HepG2 (cell line): ENCODE measurements around the gene LIN28A. TPM values are rescaled to one million over a fixed set of nuclear protein-coding genes. Genes with fewer than 3 reads are reported as not detected.

Experiments
- ATAC-seq: fragments of 200-7000 bp; cut with Tn5 transposase; 3 replicates; pipeline ENCODE4 v1.9.1; 2020; ENCODE audit warnings: mild to moderate bottlenecking, moderate library complexity
- BruUV-seq: library from RNA; stranded (reverse); fragments of 400-500 nt; replicated peaks from 2 replicates; lab custom pipeline; 2021; lab: Mats Ljungman, UMichigan
- CTCF ChIA-PET: fragments of 300-600 bp; formaldehyde crosslinking; extraction: SDS; loops from one replicate; lab custom pipeline; 2021; ENCODE audit warnings: low total read pairs, inconsistent platforms, low intra/inter-chr PET ratio; lab: Yijun Ruan, JAX
- POLR2A ChIA-PET: fragments of 350-600 bp; sonication (Branson Sonifier 250); formaldehyde crosslinking; loops from one replicate; lab custom pipeline; 2020; ENCODE audit warnings: antibody characterized with exemption, inconsistent platforms; lab: Yijun Ruan, JAX
- DNase-seq: peaks from one replicate; pipeline ENCODE4 v3.0.0-alpha.2; 2015; ENCODE audit warnings: low spot score
- FAIRE-seq: peaks from 3 replicates; lab custom pipeline; 2011; peaks lifted over from hg19 to GRCh38; lab: Jason Lieb, UNC
- H2AFZ ChIP-seq: one replicate; pipeline ENCODE4 v1.6.1; 2011; ENCODE audit warnings: low read length, inconsistent platforms
- H3K27ac ChIP-seq: fragments of 300-600 bp; 3 replicates; pipeline ENCODE4 v1.8.0; 2011; ENCODE audit warnings: mixed run types, mild to moderate bottlenecking, mixed read lengths, low read length, inconsistent platforms; ENCODE audit not compliant: insufficient read depth; ENCODE audit errors: extremely low read length
- H3K27me3 ChIP-seq, 2 experiments: fragments of 200-600 bp in 1 of 2; 2 replicates in 1 of 2; 3 replicates in 1 of 2; pipeline versions ENCODE4 v1.6.0 to v1.8.0; 2011; ENCODE audit warnings: low read length in 2 of 2, mild to moderate bottlenecking in 2 of 2, moderate library complexity in 2 of 2, inconsistent platforms in 1 of 2; ENCODE audit not compliant: insufficient read depth in 2 of 2, control insufficient read depth in 1 of 2
- H3K36me3 ChIP-seq, 2 experiments: fragments of 200-600 bp in 1 of 2; replicated peaks in 1 of 2; 2 replicates in 1 of 2; 3 replicates in 1 of 2; pipeline versions ENCODE4 v1.5.1 to v1.8.0; 2011; ENCODE audit warnings: low read length in 2 of 2, inconsistent platforms in 1 of 2; ENCODE audit not compliant: insufficient read depth in 2 of 2, control insufficient read depth in 1 of 2
- H3K4me1 ChIP-seq: 2 replicates; pipeline ENCODE4 v1.5.1; 2012; ENCODE audit warnings: low read length, inconsistent platforms; ENCODE audit not compliant: insufficient read depth
- H3K4me2 ChIP-seq: 2 replicates; pipeline ENCODE4 v1.6.0; 2011; ENCODE audit warnings: low read depth, low read length, inconsistent platforms
- H3K4me3 ChIP-seq, 3 experiments: fragments of 200-600 bp in 1 of 3; sonication (generic), shearing (Covaris generic) in 1 of 3; replicated peaks in 1 of 3; 2 replicates each; pipeline ENCODE4 v1.5.1; 2011 to 2016; ENCODE audit warnings: low read length in 3 of 3, inconsistent platforms in 2 of 3, low read depth in 2 of 3, mild to moderate bottlenecking in 2 of 3, control low read depth in 1 of 3, mixed read lengths in 1 of 3; ENCODE audit not compliant: insufficient read depth in 1 of 3
- H3K79me2 ChIP-seq: one replicate; pipeline ENCODE4 v1.6.1; 2011; ENCODE audit warnings: low read length, inconsistent platforms; ENCODE audit not compliant: insufficient read depth
- H3K9ac ChIP-seq: 2 replicates; pipeline ENCODE4 v1.6.0; 2011; ENCODE audit warnings: mild to moderate bottlenecking, low read depth, low read length, inconsistent platforms; ENCODE audit not compliant: insufficient read depth
- H3K9me3 ChIP-seq: 2 replicates; pipeline ENCODE4 v1.5.1; 2012; ENCODE audit warnings: mild to moderate bottlenecking, low read length
- H4K20me1 ChIP-seq: 2 replicates; pipeline ENCODE4 v1.6.0; 2011; ENCODE audit warnings: inconsistent platforms, mild to moderate bottlenecking, low read length, moderate library complexity; ENCODE audit not compliant: insufficient read depth
- ETV6 ChIP-seq: sonication (generic); formaldehyde crosslinking; conservative IDR thresholded peaks from 2 replicates; pipeline ENCODE4 v1.4.0; 2020; ENCODE audit warnings: missing genetic modification reagents
- HNF4G ChIP-seq, 2 experiments: sonication (generic) in 1 of 2; formaldehyde crosslinking in 1 of 2; IDR thresholded peaks; 2 replicates each; pipeline versions ENCODE4 v1.4.0 to v1.6.1; 2011 to 2020; ENCODE audit warnings: borderline replicate concordance in 2 of 2, low read depth in 2 of 2, mild to moderate bottlenecking in 2 of 2, low read length in 1 of 2, missing genetic modification reagents in 1 of 2, moderate library complexity in 1 of 2
- MAF1 ChIP-seq: sonication (generic); formaldehyde crosslinking; IDR thresholded peaks from 2 replicates; pipeline ENCODE4 v1.5.0; 2020; ENCODE audit warnings: missing genetic modification reagents, borderline replicate concordance
- PAF1 ChIP-seq: IDR thresholded peaks from 2 replicates; pipeline ENCODE4 v1.6.1; 2016; ENCODE audit warnings: missing genetic modification reagents, missing compliant biosample characterization
- REXO4 ChIP-seq: sonication (generic); formaldehyde crosslinking; IDR thresholded peaks from 2 replicates; pipeline ENCODE4 v1.8.0; 2022; ENCODE audit warnings: missing genetic modification reagents, mild to moderate bottlenecking, borderline replicate concordance
- TOE1 ChIP-seq: sonication (generic); formaldehyde crosslinking; IDR thresholded peaks from 2 replicates; pipeline ENCODE4 v1.4.0; 2020; ENCODE audit warnings: mild to moderate bottlenecking, missing genetic modification reagents
- ZKSCAN5 ChIP-seq: sonication (generic); formaldehyde crosslinking; IDR thresholded peaks from 2 replicates; pipeline ENCODE4 v1.5.1; 2020; ENCODE audit warnings: mild to moderate bottlenecking, missing genetic modification reagents
- ZNF333 ChIP-seq: sonication (generic); formaldehyde crosslinking; IDR thresholded peaks from 2 replicates; pipeline ENCODE4 v1.4.0; 2020; ENCODE audit warnings: mild to moderate bottlenecking, missing genetic modification reagents, borderline replicate concordance
- ZNF501 ChIP-seq: sonication (generic); formaldehyde crosslinking; IDR thresholded peaks from 2 replicates; pipeline ENCODE4 v1.5.1; 2020; ENCODE audit warnings: mild to moderate bottlenecking, moderate library complexity, missing genetic modification reagents
- ZNF615 ChIP-seq: sonication (generic); formaldehyde crosslinking; IDR thresholded peaks from 2 replicates; pipeline ENCODE4 v1.5.0; 2020; ENCODE audit warnings: mild to moderate bottlenecking, missing genetic modification reagents, borderline replicate concordance
- WGBS: methylation state at CpG from one replicate; pipeline ENCODE4 v1.1.6; 2017; ENCODE audit warnings: low lambda C conversion rate; 5-methylcytosine and 5-hydroxymethylcytosine counted together
- in situ Hi-C: cut with HindIII; loops from 2 replicates; pipeline ENCODE4 v1.10.0; 2017; ENCODE audit warnings: low pct_unique_long_range_greater_than_20kb; ENCODE audit not compliant: extremely low pct_ligation_motif_present
- intact Hi-C: fragments of 100-400 bp; cut with micrococcal nuclease; formaldehyde crosslinking; loops from one replicate; pipeline ENCODE4 v1.10.0; 2022; ENCODE audit not compliant: unreplicated experiment
- polyA plus RNA-seq, 8 experiments: library from polyadenylated mRNA; depleted of rRNA in 3 of 8; stranded (reverse) in 7 of 8; unstranded in 1 of 8; fragments of >200 nt; fragmentation: Illumina TruSeq in 4 of 8; extraction: Trizol in 4 of 8; gene quantifications; 2 replicates each; pipeline versions ENCODE4 v1.2.1 to v1.2.3, GENCODE V29; 2011 to 2016; ENCODE audit warnings: low read depth in 4 of 8, missing spikeins in 1 of 8, mixed read lengths in 1 of 8; ENCODE audit not compliant: insufficient read depth in 1 of 8
- total RNA-seq, 5 experiments: library from RNA; depleted of rRNA; stranded (reverse); fragments of >200 nt; fragmentation: Illumina TruSeq; extraction: Trizol; gene quantifications; 2 replicates each; pipeline ENCODE4 v1.2.3, GENCODE V29; 2016; ENCODE audit warnings: low read depth in 1 of 5
- TF ChIP-seq, protein P1 (sequence below): IDR thresholded peaks from 2 replicates; pipeline ENCODE4 v1.6.1; 2018; ENCODE audit warnings: missing genetic modification reagents
- TF ChIP-seq, protein P2 (sequence below): sonication (generic); formaldehyde crosslinking; IDR thresholded peaks from 2 replicates; pipeline ENCODE4 v1.4.0; 2020; ENCODE audit warnings: missing genetic modification reagents, mild to moderate bottlenecking, borderline replicate concordance
- TF ChIP-seq, protein P3 (sequence below): sonication (generic); formaldehyde crosslinking; conservative IDR thresholded peaks from 2 replicates; pipeline ENCODE4 v1.8.0; 2022; ENCODE audit warnings: missing genetic modification reagents

The LIN28A gene
- total and polyA plus RNA-seq, 2 of the 13 experiments (the other 11 are each of a cell fraction or from before 2014, with no cell fraction given), result not detected

DNA sequence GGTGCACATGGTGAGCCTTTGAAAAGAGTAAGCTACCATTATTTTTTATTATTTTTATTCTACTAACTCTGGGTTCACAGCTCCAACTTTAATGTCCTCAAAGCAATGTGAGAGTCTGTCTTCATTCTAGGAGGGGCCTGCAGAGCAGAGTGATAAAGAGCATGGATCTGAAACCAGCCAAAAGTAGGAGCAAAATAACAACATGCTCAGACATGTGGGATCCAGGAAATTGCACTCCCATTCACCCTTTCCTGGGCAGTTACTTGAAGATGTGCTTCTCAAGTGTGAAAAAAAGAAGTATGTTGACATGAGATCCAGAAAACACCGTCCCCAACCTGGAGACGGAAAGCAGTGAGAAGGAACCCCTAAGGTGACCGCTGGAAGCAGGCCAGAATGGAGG, 8.7 kb upstream of the LIN28A start:
- H4K20me1 ChIP-seq, result no peaks in the 10 kb centered on the region
- in situ Hi-C loops (no loop called here), intact Hi-C loops (no loop called here)
- no peaks in the 10 kb centered on the region for H3K9me3 ChIP-seq
- no peak overlapping the region for H3K4me3 ChIP-seq
- H2AFZ ChIP-seq, result no peak overlapping the region
- WGBS, result 54% methylated on average over 3 of the region's 3 CpGs
- FAIRE-seq (no peak), ATAC-seq (no peak), DNase-seq (no peak)
- no TSS peak for BruUV-seq
- H3K4me1 ChIP-seq, result 0 out of 2 replicates have a peak, but pooled peaks cover 5% of the 10 kb centered on the region
- no peak overlapping the region for H3K27ac ChIP-seq
- CTCF ChIA-PET, result no interaction called here
- POLR2A ChIA-PET, result no interaction called here
- TF ChIP-seq, protein P1, sequence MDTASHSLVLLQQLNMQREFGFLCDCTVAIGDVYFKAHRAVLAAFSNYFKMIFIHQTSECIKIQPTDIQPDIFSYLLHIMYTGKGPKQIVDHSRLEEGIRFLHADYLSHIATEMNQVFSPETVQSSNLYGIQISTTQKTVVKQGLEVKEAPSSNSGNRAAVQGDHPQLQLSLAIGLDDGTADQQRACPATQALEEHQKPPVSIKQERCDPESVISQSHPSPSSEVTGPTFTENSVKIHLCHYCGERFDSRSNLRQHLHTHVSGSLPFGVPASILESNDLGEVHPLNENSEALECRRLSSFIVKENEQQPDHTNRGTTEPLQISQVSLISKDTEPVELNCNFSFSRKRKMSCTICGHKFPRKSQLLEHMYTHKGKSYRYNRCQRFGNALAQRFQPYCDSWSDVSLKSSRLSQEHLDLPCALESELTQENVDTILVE, result no peak
- no peak for TF ChIP-seq TOE1 (CRISPR knock-in tag)
- TF ChIP-seq ZKSCAN5, result no peak
- no peak for TF ChIP-seq ZNF501 (CRISPR knock-in tag)
- TF ChIP-seq ETV6 (CRISPR knock-in tag), result no peak
- TF ChIP-seq, protein P2, sequence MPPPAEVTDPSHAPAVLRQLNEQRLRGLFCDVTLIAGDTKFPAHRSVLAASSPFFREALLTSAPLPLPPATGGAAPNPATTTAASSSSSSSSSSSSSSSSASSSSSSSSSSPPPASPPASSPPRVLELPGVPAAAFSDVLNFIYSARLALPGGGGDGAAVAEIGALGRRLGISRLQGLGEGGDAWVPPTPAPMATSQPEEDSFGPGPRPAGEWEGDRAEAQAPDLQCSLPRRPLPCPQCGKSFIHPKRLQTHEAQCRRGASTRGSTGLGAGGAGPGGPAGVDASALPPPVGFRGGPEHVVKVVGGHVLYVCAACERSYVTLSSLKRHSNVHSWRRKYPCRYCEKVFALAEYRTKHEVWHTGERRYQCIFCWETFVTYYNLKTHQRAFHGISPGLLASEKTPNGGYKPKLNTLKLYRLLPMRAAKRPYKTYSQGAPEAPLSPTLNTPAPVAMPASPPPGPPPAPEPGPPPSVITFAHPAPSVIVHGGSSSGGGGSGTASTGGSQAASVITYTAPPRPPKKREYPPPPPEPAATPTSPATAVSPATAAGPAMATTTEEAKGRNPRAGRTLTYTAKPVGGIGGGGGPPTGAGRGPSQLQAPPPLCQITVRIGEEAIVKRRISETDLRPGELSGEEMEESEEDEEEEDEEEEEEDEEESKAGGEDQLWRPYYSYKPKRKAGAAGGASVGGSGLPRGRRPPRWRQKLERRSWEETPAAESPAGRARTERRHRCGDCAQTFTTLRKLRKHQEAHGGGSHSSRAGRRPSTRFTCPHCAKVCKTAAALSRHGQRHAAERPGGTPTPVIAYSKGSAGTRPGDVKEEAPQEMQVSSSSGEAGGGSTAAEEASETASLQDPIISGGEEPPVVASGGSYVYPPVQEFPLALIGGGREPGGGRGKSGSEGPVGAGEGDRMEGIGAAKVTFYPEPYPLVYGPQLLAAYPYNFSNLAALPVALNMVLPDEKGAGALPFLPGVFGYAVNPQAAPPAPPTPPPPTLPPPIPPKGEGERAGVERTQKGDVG, result no peak
- TF ChIP-seq PAF1 (CRISPR knock-in tag), result no peak
- no peak for TF ChIP-seq REXO4 (CRISPR knock-in tag)
- no peak for TF ChIP-seq MAF1 (CRISPR knock-in tag)
- TF ChIP-seq, protein P3, sequence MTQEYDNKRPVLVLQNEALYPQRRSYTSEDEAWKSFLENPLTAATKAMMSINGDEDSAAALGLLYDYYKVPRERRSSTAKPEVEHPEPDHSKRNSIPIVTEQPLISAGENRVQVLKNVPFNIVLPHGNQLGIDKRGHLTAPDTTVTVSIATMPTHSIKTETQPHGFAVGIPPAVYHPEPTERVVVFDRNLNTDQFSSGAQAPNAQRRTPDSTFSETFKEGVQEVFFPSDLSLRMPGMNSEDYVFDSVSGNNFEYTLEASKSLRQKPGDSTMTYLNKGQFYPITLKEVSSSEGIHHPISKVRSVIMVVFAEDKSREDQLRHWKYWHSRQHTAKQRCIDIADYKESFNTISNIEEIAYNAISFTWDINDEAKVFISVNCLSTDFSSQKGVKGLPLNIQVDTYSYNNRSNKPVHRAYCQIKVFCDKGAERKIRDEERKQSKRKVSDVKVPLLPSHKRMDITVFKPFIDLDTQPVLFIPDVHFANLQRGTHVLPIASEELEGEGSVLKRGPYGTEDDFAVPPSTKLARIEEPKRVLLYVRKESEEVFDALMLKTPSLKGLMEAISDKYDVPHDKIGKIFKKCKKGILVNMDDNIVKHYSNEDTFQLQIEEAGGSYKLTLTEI, result no peak
- TF ChIP-seq ZNF615 (CRISPR knock-in tag), result no peak
- no peak for TF ChIP-seq ZNF333
- no peak for TF ChIP-seq HNF4G (IDR thresholded peaks at IDR 0.05; ENCODE audit: borderline replicate concordance, low read depth, low read length)
- TF ChIP-seq HNF4G (CRISPR knock-in tag; IDR thresholded peaks at IDR 0.05; ENCODE audit: borderline replicate concordance, low read depth), result no peak
- no peak overlapping the region for H3K4me2 ChIP-seq
- H3K9ac ChIP-seq, result no peak overlapping the region
- H3K27me3 ChIP-seq, result no peaks in the 10 kb centered on the region
- H3K36me3 ChIP-seq, result no peaks in the 10 kb centered on the region
- no peaks in the 10 kb centered on the region for H3K79me2 ChIP-seq
